Measurements from ENCODE around the gene NOMO2.
"Not testable (repeated sequence)": the region's sequence is repeated elsewhere in the genome, so short reads cannot be mapped to it uniquely, and the experiment has no call there.

DNA sequence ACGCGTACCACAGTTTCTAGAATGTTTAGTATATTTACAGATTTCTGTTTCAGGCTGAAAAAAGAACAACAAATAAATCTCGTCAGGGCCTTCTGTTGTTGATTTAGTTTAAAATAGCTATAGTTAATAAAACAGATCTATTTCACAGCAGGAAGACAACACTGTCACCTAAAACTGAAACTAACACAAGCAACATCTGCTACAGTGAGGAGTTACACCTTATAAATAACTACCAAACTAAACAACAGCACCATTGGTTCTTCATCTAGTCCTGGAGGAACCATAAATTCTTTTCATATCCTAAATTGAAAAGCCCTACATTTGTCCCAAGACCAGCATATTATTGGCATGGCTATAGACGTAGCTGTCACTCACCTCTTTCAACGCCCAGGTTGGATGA lies 15.0 kb downstream of the NOMO2 start:
- TF ChIP-seq, protein P1, sequence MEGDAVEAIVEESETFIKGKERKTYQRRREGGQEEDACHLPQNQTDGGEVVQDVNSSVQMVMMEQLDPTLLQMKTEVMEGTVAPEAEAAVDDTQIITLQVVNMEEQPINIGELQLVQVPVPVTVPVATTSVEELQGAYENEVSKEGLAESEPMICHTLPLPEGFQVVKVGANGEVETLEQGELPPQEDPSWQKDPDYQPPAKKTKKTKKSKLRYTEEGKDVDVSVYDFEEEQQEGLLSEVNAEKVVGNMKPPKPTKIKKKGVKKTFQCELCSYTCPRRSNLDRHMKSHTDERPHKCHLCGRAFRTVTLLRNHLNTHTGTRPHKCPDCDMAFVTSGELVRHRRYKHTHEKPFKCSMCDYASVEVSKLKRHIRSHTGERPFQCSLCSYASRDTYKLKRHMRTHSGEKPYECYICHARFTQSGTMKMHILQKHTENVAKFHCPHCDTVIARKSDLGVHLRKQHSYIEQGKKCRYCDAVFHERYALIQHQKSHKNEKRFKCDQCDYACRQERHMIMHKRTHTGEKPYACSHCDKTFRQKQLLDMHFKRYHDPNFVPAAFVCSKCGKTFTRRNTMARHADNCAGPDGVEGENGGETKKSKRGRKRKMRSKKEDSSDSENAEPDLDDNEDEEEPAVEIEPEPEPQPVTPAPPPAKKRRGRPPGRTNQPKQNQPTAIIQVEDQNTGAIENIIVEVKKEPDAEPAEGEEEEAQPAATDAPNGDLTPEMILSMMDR (IDR thresholded peaks at IDR 0.05): not testable (repeated sequence)
- TF ChIP-seq POLR2A (IDR thresholded peaks at IDR 0.05): not testable (repeated sequence)

Measured in adrenal gland (tissue), 5 donors.